Activated naive CD8-positive, alpha-beta T cell treated with anti-CD3 and anti-CD28 coated beads, Interleukin-2, amount 10 ng/mL, durations not matched to agents 7 days and 5 days (primary cell): ENCODE measurements around the gene PPARD. TPM values are rescaled to one million over a fixed set of nuclear protein-coding genes. Genes with fewer than 3 reads are reported as not detected.

Source experiments
- ATAC-seq: fragments of 150-1000 bp; cut with Tn5 transposase; one replicate; pipeline ENCODE4 v1.10.0; 2021; ENCODE audit warnings: low read depth, moderate library complexity
- POLR2A ChIA-PET: fragments of 350-600 bp; sonication (Branson Sonifier 250); formaldehyde crosslinking; loops from one replicate; lab custom pipeline; 2021; ENCODE audit warnings: antibody characterized with exemption; lab: Charles Lee
- DNase-seq: peaks from one replicate; pipeline ENCODE4 v3.0.0; 2021
- H3K27ac Mint-ChIP-seq: one replicate; pipeline ENCODE4 v1.8.0; 2022; ENCODE audit warnings: mild to moderate bottlenecking, mixed read lengths
- H3K27me3 Mint-ChIP-seq: one replicate; pipeline ENCODE4 v1.8.0; 2022; ENCODE audit warnings: mild to moderate bottlenecking, moderate library complexity, mixed read lengths
- H3K36me3 Mint-ChIP-seq: one replicate; pipeline ENCODE4 v1.8.0; 2021; ENCODE audit warnings: mild to moderate bottlenecking, mixed read lengths
- H3K4me1 Mint-ChIP-seq: one replicate; pipeline ENCODE4 v1.8.0; 2021; ENCODE audit warnings: mixed read lengths
- H3K4me3 Mint-ChIP-seq: one replicate; pipeline ENCODE4 v1.8.0; 2022; ENCODE audit warnings: mild to moderate bottlenecking, moderate library complexity, mixed read lengths
- H3K9me3 Mint-ChIP-seq: one replicate; pipeline ENCODE4 v1.8.0; 2021; ENCODE audit warnings: mixed read lengths
- total RNA-seq, 2 experiments: library from RNA; stranded (reverse); gene quantifications; one replicate each; pipeline ENCODE4 v1.2.3, GENCODE V29; 2021

PPARD gene
- total RNA-seq, 2 experiments from 2014 or later, result 43.0 to 45.9 TPM

DNA sequence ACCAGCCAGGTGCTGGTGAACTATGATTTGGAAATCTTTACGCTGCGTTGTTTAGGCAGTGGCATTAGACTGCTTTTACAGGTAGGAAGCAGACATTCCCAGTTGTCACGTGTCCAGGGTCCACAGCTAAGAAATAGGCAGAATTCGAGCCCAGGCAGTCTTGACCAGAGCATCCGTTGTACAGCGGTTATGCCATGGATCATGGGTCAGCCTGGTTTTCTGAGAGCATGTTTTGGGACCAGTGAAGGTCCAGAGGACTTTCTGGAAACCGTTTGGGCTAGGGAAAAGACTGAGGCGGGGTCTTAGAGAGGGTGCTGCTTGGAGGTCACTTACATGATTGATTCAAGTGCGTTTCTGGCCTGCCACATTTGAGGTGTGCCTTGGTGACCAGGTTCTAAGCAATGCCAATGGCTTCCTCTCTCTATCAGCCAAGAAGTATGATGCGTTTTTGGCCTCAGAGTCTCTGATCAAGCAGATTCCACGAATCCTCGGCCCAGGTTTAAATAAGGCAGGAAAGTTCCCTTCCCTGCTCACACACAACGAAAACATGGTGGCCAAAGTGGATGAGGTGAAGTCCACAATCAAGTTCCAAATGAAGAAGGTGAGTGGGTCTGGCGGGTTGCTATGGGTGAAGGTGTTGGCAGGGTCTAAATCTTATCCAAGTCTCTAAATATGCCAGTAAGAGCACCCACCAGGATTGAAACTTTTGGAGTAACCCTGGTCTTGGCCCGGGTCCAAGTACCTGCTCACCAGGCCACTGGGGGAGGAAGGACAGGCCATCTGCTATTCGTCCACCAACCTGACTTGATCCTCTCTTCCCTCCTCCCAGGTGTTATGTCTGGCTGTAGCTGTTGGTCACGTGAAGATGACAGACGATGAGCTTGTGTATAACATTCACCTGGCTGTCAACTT, 127.6 kb downstream of the PPARD start:
- DNase-seq, result no peak
- H3K36me3 Mint-ChIP-seq, result peaks cover 31% of the 10 kb centered on the region
- no peaks in the 10 kb centered on the region for H3K9me3 Mint-ChIP-seq
- H3K4me1 Mint-ChIP-seq, result peaks cover 35% of the 10 kb centered on the region
- POLR2A ChIA-PET, result interaction anchor here (1.2 to 3.4 kb wide), 3 partner anchors 52 to 169 kb away, joined by 3 to 12 read pairs (median 5); no protein-coding TSS in a partner anchor
- H3K27me3 Mint-ChIP-seq, result no peaks in the 10 kb centered on the region
- peak overlapping the region; percentile 99 for H3K27ac Mint-ChIP-seq
- H3K4me3 Mint-ChIP-seq, result peak overlapping the region; percentile 97
- ATAC-seq, result no peak

DNA sequence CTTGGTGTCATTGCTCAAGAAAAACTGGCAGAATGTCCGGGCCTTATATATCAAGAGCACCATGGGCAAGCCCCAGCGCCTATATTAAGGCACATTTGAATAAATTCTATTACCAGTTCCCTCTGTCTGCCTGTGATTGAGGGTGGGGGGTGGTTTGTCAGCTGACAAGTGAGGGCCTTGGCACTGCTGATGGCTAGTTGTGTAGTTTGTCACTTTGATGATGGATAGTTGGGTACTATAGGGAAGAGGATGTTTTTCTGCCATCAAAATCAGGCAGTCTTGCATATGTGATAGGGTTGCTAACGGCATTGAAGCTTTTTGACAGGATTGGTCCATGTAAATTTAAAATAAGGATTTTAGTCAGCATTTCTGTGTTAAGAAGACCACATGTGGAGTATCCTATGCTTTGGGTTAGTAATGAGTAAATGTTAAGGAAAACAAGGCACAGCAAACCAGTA, 128.3 kb downstream of the PPARD start:
- ATAC-seq (no peak), DNase-seq (no peak)
- H3K4me1 Mint-ChIP-seq, result peaks cover 35% of the 10 kb centered on the region
- no peaks in the 10 kb centered on the region for H3K27me3 Mint-ChIP-seq
- H3K4me3 Mint-ChIP-seq, result peak overlapping the region; percentile 97
- H3K9me3 Mint-ChIP-seq, result no peaks in the 10 kb centered on the region
- H3K36me3 Mint-ChIP-seq, result peaks cover 31% of the 10 kb centered on the region
- POLR2A ChIA-PET, result interaction anchor here (1.2 to 1.8 kb wide), 2 partner anchors 20 to 169 kb away, joined by 5 read pairs; no protein-coding TSS in a partner anchor
- peak overlapping the region; percentile 99 for H3K27ac Mint-ChIP-seq

DNA sequence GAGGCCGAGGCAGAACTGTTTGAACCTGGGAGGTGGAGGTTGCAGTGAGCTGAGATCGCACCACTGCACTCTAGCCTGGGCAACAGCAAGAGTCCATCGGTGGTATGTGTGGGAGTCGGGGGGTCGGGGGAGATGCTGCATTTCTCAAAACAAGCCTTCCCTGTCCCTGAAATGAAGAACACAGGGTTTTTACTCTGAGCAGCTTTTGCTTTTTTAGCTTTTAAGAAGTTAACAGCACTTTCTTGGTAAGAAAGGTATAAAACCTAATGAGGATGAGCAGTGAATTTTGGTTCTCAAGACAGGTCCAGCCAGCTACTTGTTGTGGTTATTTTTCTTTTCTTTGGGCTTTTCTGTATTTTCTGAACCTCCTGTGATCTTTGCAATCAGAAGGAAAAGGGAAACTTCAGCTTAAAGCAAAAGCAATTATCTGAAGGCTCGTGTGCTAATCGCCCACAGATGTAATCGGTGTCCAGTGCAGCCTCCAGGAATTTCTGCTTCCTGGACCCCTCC, 129.5 kb downstream of the PPARD start:
- Mint-ChIP-seq H3K27ac (peak overlapping the region; percentile 4), H3K4me1 (peaks cover 35% of the 10 kb centered on the region), H3K27me3 (no peaks in the 10 kb centered on the region), H3K9me3 (no peaks in the 10 kb centered on the region), H3K36me3 (peaks cover 24% of the 10 kb centered on the region), H3K4me3 (peak overlapping the region; percentile 22)
- ATAC-seq (no peak), DNase-seq (no peak)
- POLR2A ChIA-PET, result interaction anchor here (1.8 kb wide), 1 partner anchor 18 kb away, joined by 5 read pairs; no protein-coding TSS in a partner anchor

DNA sequence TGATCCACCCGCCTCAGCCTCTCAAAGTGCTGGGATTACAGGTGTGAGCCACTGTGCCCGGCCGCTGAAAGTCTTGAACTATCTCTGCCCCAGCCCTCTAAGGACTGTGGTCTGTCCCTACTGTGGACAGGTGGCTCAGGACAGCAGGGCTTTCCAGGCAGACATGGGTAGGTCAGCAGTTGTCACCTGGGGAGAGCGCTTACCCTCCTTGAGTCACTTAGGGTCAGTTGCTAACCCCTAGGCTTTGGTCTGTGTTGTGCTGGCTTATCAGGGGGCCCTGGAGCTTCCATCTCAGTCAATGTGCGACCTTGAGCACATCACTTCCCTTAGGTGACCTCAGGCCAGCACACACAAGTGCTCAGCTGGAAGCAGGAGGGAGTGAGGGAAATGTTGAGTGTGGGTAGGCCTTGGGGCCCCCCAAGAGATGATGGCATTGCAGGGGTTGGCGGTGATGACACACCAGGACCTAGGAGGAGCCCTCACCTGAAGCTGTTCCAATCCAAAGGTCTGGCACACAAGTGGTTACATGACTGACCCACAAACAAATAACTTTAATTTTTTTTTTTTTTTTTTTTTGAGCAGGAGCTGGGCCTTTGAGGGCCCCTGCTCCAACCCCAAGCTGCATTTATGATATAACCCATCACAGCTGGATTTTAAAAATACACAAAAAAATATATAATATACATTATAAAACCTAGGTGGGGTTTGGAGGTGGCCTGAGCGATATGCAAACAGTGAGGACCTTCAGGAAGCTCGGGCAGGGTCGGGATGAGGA, 130.9 kb downstream of the PPARD start:
- Mint-ChIP-seq H3K36me3 (peaks cover 19% of the 10 kb centered on the region), H3K27ac (peak overlapping the region; percentile 48), H3K4me3 (no peak overlapping the region), H3K4me1 (peaks cover 28% of the 10 kb centered on the region), H3K27me3 (no peaks in the 10 kb centered on the region), H3K9me3 (no peaks in the 10 kb centered on the region)
- no peak for DNase-seq
- POLR2A ChIA-PET, result no interaction called here
- ATAC-seq, result no peak

DNA sequence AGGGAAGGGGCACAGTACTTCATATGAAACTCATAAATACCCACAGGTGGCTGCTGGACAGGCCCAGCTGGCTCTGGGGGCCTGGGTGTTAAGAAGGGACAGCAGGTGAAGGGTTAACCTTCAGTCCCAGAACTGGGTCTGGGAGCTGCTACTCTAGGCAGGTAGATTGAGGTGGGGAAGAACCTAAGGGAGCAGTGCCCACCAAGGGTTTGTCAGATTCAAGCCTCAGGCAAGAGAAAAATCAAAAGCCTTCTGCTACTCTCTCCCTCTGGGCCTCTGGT, 131.4 kb downstream of the PPARD start:
- Mint-ChIP-seq H3K4me3 (no peak overlapping the region), H3K27me3 (no peaks in the 10 kb centered on the region), H3K4me1 (peaks cover 28% of the 10 kb centered on the region), H3K27ac (no peak overlapping the region), H3K36me3 (peaks cover 19% of the 10 kb centered on the region), H3K9me3 (no peaks in the 10 kb centered on the region)
- no peak for DNase-seq
- no peak for ATAC-seq
- POLR2A ChIA-PET, result interaction anchor here (0.6 kb wide), 1 partner anchor 10 kb away, joined by 4 read pairs; no protein-coding TSS in a partner anchor

DNA sequence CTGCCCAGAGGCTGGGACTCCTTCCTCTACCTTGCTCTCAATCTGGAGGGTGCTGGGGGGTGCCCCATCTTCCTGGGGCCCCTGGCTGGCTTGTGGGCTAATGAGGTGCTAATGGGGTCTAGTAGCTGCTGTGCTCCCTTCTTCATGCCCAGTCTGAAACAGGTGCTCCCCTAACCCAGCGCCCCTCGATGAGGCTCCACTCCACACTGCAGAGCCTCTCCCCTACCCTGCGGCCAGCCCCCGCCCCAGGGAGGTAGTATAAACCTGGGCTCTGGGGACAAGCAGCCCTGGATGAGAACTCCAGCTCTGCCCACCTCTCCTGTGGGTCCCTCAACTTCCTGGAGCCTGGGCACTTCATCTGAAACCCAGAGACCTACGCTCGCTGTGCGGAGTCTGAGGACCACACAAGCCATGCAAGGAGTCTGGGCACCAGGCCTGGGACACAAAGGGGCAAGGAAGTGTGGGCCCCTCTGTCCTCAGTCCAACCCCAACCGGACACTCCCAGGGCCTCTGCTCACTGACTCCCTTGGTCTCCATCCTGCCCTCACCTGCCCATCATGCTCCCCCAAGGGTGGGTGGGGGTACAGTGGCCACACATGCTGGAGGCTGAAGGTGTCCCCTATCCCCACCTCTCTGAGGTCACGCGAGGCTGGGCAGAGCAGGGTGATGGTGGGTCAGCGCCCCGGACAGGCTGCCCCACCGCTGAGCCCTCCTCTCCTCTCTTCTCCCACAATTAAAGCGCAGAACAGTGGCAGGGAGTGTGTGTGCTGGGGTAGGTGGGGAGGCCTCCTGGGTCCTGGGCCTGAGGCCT, 132.0 kb downstream of the PPARD start:
- Mint-ChIP-seq H3K36me3 (peaks cover 16% of the 10 kb centered on the region), H3K9me3 (no peaks in the 10 kb centered on the region), H3K4me1 (peaks cover 27% of the 10 kb centered on the region), H3K27ac (no peak overlapping the region), H3K4me3 (no peak overlapping the region), H3K27me3 (no peaks in the 10 kb centered on the region)
- POLR2A ChIA-PET, result interaction anchor here (0.6 kb wide), 1 partner anchor 10 kb away, joined by 4 read pairs; no protein-coding TSS in a partner anchor
- DNase-seq, result no peak
- ATAC-seq, result no peak

GRCh38 chr6:35474942-35475570, 132.7 kb downstream of the PPARD start:
- Mint-ChIP-seq H3K27me3 (no peaks in the 10 kb centered on the region), H3K9me3 (no peaks in the 10 kb centered on the region), H3K4me3 (no peak overlapping the region), H3K27ac (no peak overlapping the region), H3K36me3 (peaks cover 8% of the 10 kb centered on the region), H3K4me1 (peaks cover 20% of the 10 kb centered on the region)
- DNase-seq (no peak), ATAC-seq (no peak)
- POLR2A ChIA-PET, result no interaction called here

DNA sequence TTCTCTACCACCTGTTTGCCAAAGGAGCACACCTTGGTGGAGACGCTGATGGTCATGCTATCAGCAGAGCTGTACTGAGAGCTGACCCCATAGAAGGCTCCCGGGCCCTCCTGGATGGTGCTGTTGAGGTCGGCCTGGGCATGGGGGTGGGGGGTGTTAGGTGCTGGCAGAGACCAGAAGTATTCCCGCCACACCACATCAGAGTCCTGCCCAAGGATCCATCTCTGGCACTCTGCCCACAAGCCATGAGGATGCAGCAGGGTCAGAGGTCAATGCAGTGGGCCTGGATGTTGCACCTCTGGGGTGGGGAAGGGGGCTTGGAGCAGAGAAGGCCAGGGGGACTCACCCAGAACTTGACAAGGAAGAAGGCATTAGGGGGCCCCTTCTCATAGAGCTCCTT, 133.2 kb downstream of the PPARD start:
- no peak for ATAC-seq
- Mint-ChIP-seq H3K36me3 (peaks cover 4% of the 10 kb centered on the region), H3K9me3 (no peaks in the 10 kb centered on the region), H3K27me3 (peaks cover 2% of the 10 kb centered on the region), H3K4me1 (peaks cover 15% of the 10 kb centered on the region), H3K27ac (no peak overlapping the region), H3K4me3 (no peak overlapping the region)
- POLR2A ChIA-PET, result no interaction called here
- DNase-seq, result no peak

- no peak for ATAC-seq
- H3K36me3 Mint-ChIP-seq, result peaks cover 1% of the 10 kb centered on the region
- DNase-seq, result no peak
- H3K27ac Mint-ChIP-seq, result no peak overlapping the region
- POLR2A ChIA-PET, result no interaction called here
- H3K4me3 Mint-ChIP-seq, result no peak overlapping the region
- peaks cover 2% of the 10 kb centered on the region for H3K27me3 Mint-ChIP-seq
- no peaks in the 10 kb centered on the region for H3K9me3 Mint-ChIP-seq
- H3K4me1 Mint-ChIP-seq, result peaks cover 12% of the 10 kb centered on the region
These were observed 133.6 kb downstream of the PPARD start for GRCh38 chr6:35476004-35476403.

- no peak overlapping the region for H3K27ac Mint-ChIP-seq
- H3K36me3 Mint-ChIP-seq, result peaks cover 1% of the 10 kb centered on the region
- H3K9me3 Mint-ChIP-seq, result no peaks in the 10 kb centered on the region
- ATAC-seq (no peak), DNase-seq (no peak)
- peaks cover 4% of the 10 kb centered on the region for H3K4me1 Mint-ChIP-seq
- POLR2A ChIA-PET, result interaction anchor here (0.6 to 1.2 kb wide), 2 partner anchors 12 to 64 kb away, joined by 3 to 4 read pairs; no protein-coding TSS in a partner anchor
- peaks cover 5% of the 10 kb centered on the region for H3K27me3 Mint-ChIP-seq
- H3K4me3 Mint-ChIP-seq, result no peak overlapping the region
These were observed 134.7 kb downstream of the PPARD start for GRCh38 chr6:35477028-35477427.
